Psoas muscle (tissue), 8 donors: ENCODE data around the gene PRAC2. TPM values are rescaled to one million over a fixed set of nuclear protein-coding genes. Genes with fewer than 3 reads are reported as not detected.

ENCODE experiments used
- ATAC-seq, 4 donors: fragments of 200-7000 bp; cut with Tn5 transposase; one replicate each; pipeline ENCODE4 v1.9.1; 2020; ENCODE audit warnings: moderate library complexity in 3 of 4, mild to moderate bottlenecking in 2 of 4
- DNase-seq, 2 donors: peaks; one replicate each; pipeline ENCODE4 v3.0.0-alpha.2; 2020
- H3K27ac ChIP-seq: fragments of 200-600 bp; one replicate; pipeline ENCODE4 v1.8.0; 2022
- H3K27me3 ChIP-seq, 3 donors: fragments of 200-600 bp in 1 of 3; one replicate each; pipeline versions ENCODE4 v1.6.1 to v1.8.0; 2013 to 2022; ENCODE audit warnings: low read length in 2 of 3, mild to moderate bottlenecking in 2 of 3, moderate library complexity in 1 of 3; ENCODE audit not compliant: insufficient read depth in 3 of 3
- H3K36me3 ChIP-seq, 2 donors: fragments of 200-600 bp in 1 of 2; one replicate each; pipeline versions ENCODE4 v1.6.1 to v1.8.0; 2013 to 2022; ENCODE audit warnings: low read depth in 1 of 2, mild to moderate bottlenecking in 1 of 2, moderate library complexity in 1 of 2; ENCODE audit not compliant: insufficient read depth in 1 of 2
- H3K4me1 ChIP-seq: fragments of 200-600 bp; one replicate; pipeline ENCODE4 v1.8.0; 2022
- H3K4me3 ChIP-seq: fragments of 200-600 bp; one replicate; pipeline ENCODE4 v1.8.0; 2022; ENCODE audit warnings: mild to moderate bottlenecking
- H3K9me3 ChIP-seq: fragments of 200-600 bp; one replicate; pipeline ENCODE4 v1.8.0; 2022
- WGBS, 3 donors: extraction: QIAGEN DNeasy Blood & Tissue Kit; methylation state at CpG; one replicate each; pipeline versions ENCODE4 v1.1.6 to v1.1.7; 2013; 5-methylcytosine and 5-hydroxymethylcytosine counted together
- intact Hi-C, 2 donors: fragments of 100-400 bp; cut with DNase I; formaldehyde crosslinking; loops; one replicate each; pipeline versions ENCODE4 v1.11.0 to v1.14.2; 2022
- polyA plus RNA-seq, 3 donors: library from polyadenylated mRNA; stranded (reverse); fragments of 200-250 nt; gene quantifications; one replicate each; pipeline ENCODE4 v1.2.3, GENCODE V29; 2013
- total RNA-seq, 4 donors: library from RNA; stranded (reverse); fragmentation: NEBNext Ultra II Directional in 2 of 4; extraction: Animal tissue kit (Norgen Biotek cat#: 25700) in 2 of 4; gene quantifications; one replicate each; pipeline versions ENCODE4 v1.2.1 to v1.2.4, GENCODE V29; 2021 to 2023
- TF ChIP-seq, protein P1 (sequence below): fragments of 200-600 bp; IDR thresholded peaks from one replicate; pipeline ENCODE4 v1.8.0; 2022; ENCODE audit warnings: antibody characterized with exemption
- donor health status: healthy with polysubstance abuse.
- donor health status: DM: no; HTN: no; CAD: no; lungs with moderate emphysema.
- donor health status: Bipolar disorder and iron deficiency.
- donor health status: healthy.
- donor health status: DM: yes; HTN: yes; CAD: no.
- donor health status: DM: no; HTN: no; CAD: no.
- donor health status: DM: no; HTN: no; CAD: no.
- donor health status: DM: yes; HTN: yes; CAD: no.

The PRAC2 gene
- total and polyA plus RNA-seq, 7 donors, result not detected

DNA sequence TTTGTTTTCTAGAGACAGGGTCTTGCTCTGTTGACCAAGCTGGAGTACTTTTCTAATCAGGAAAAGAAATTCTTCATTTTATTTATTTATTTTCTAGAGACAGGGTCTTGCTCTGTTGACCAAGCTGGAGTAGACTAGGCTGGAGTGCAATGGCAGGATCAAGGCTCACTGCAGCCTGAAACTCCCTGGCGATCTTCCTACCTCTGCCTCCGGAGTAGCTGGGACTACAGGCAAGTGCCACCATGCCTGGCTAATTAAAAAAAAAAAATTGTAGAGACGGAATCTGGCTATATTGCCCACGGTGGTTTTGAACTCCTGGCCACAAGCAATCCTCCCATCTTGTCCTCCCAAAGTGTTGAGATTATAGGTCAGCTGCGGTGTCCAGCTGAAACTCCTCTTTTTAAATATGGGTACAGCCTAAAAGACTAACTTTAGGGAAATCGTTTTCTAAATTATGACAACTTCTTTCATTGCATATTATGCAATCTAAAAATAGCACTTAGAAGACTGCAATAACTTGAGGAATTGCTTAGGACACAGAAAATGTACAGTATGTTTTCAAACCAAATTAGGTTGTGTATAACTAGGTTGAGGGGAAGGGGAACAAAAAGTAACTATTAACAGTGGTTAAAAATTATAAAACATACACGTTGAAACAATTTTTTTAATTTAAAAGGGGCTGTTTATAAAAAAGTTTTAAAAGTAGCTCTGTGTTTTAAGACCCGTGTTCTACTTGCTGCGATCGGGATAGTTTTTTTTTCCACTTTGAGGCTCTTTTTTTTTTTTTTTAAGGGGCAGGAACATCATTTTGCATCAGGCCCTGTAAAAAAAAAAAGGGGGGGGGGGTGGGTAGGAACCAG is 5.4 kb upstream of the PRAC2 start:
- Histone ChIP-seq H3K27me3 (peaks cover 11 to 99% (median 44%) of the 10 kb centered on the region in 3 donors), H3K27ac (no peak overlapping the region), H3K36me3 (no peaks in the 10 kb centered on the region), H3K9me3 (no peaks in the 10 kb centered on the region), H3K4me1 (peaks cover 3% of the 10 kb centered on the region), H3K4me3 (no peak overlapping the region)
- DNase-seq (no peak), ATAC-seq (no peak)
- intact Hi-C loops, result no loop called here
- TF ChIP-seq, protein P1, sequence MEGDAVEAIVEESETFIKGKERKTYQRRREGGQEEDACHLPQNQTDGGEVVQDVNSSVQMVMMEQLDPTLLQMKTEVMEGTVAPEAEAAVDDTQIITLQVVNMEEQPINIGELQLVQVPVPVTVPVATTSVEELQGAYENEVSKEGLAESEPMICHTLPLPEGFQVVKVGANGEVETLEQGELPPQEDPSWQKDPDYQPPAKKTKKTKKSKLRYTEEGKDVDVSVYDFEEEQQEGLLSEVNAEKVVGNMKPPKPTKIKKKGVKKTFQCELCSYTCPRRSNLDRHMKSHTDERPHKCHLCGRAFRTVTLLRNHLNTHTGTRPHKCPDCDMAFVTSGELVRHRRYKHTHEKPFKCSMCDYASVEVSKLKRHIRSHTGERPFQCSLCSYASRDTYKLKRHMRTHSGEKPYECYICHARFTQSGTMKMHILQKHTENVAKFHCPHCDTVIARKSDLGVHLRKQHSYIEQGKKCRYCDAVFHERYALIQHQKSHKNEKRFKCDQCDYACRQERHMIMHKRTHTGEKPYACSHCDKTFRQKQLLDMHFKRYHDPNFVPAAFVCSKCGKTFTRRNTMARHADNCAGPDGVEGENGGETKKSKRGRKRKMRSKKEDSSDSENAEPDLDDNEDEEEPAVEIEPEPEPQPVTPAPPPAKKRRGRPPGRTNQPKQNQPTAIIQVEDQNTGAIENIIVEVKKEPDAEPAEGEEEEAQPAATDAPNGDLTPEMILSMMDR, result no peak
- 11 to 16% (median 13%) methylated on average over 10 of the region's 10 CpGs for WGBS, 3 donors

DNA sequence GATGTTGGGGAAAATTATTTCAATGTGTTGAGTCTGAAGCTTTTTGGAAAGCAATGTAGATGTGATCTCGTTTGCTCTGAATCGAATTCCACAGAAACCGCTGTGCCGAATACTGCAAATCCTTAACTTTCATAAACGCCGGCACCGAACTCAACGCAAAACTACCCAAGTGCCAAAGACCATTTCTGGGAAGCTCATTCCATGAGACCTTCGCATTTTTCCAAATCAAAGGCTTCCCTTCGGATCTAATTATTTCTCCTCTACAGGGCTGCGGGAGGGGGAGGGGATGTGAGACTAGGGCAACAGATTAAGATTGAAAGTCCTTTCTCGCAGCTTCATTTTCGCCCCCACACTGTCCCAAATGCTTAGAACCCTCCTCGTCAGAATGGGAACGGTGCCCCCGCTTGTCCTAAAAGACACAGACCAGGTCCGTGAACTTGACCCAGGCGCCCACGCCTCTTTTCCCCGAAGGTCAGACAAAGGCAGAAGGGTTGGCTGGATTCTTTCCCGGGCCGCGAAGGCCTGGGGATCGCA is 4.7 kb upstream of the PRAC2 start:
- H3K27ac ChIP-seq, result no peak overlapping the region
- H3K4me1 ChIP-seq, result peaks cover 3% of the 10 kb centered on the region
- no peak for ATAC-seq
- WGBS, 3 donors, result 14 to 20% (median 19%) methylated on average over 24 of the region's 24 CpGs
- peaks cover 11 to 99% (median 46%) of the 10 kb centered on the region in 3 donors for H3K27me3 ChIP-seq
- no peak for DNase-seq
- H3K4me3 ChIP-seq, result no peak overlapping the region
- intact Hi-C loops, result no loop called here
- H3K36me3 ChIP-seq, result no peaks in the 10 kb centered on the region
- no peaks in the 10 kb centered on the region for H3K9me3 ChIP-seq
- TF ChIP-seq, protein P1, result no peak

DNA sequence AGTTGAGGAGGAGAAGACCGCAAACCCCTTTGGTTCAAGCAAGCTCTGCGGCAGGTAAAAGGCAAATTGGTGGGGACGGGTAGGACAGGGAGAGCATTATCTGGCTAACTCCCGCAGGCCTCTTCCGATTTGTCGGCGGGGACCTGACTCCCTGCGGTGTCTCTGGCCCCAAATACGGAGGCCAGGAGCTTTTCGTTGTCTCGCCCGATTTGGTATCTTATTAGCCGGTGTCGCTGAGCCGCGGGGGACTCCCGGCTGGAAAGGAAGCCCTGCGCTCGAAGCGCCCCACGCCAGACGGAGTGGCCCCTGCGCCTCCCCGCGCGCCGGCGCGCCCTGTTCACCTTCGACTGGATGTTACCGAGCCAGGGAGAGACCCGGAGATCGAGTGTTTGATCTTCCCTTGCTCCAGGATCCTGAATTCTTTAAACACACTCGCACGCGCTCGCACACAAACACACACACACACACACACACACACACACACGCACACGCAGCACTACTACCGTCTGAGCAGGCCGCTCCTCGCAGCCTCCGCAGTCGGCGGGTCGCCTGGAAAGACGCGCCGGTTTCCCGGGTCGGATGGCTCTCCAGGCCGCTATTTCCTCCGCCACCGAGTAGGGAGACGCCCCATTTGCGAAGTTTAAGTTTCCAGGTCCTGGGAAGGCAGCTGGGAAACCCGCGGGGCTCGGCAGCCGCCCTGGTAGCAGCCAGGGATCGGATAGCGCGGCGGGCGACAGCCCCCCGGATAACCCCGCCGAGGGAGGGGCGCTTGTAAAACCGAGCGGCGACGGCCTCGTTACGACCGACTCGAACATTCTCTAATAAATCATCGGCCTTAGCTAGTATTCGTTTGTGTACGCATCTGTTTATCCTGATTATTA is 4.0 kb upstream of the PRAC2 start:
- 3 to 6% (median 4%) methylated on average over 80 of the region's 80 CpGs for WGBS, 3 donors

DNA sequence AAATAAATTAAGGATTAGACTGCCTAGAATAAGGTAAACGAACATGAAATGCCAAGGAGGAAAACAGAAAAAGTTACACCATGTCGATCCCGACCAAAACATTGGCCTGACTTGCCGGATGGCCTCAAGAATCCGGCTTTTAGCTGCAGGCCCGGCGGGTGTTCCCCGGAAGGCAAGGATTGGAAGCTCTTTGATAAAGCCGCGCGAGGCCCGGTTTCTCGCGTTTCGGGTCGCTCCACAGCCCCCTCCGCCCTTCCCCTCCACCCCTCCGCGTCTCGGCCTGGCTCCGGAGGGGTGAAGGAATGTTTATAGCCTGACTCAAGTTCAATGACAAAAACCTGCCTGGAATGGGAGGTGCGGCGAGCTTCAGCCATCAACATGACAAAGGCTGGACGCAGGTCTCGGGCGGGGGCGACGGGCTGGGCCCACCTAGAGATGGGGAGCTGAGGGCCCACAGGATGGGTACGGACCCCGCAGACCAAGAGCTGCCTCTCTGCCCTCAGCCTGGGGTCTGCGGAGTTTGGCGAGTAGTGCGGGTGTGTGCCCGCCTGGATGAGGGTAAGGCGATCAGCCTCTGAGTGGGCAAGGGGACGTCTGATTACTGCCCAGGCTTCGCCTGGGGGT is 3.2 kb upstream of the PRAC2 start:
- DNase-seq, result no peak
- Histone ChIP-seq H3K4me3 (no peak overlapping the region), H3K36me3 (no peaks in the 10 kb centered on the region), H3K27me3 (peaks cover 11 to 99% (median 50%) of the 10 kb centered on the region in 3 donors), H3K9me3 (no peaks in the 10 kb centered on the region), H3K4me1 (peaks cover 12% of the 10 kb centered on the region), H3K27ac (no peak overlapping the region)
- ATAC-seq, result no peak
- intact Hi-C loops, result loop anchor here in 1 of 2 donors (5.0 kb wide), 1 partner anchor 73 kb away; no protein-coding TSS in a partner anchor
- TF ChIP-seq, protein P1, result no peak
- WGBS, 3 donors, result 11 to 16% (median 12%) methylated on average over 36 to 37 of the region's 37 CpGs

More for the DNA sequence above, 4.0 kb upstream of the PRAC2 start:
- Histone ChIP-seq H3K36me3 (no peaks in the 10 kb centered on the region), H3K27me3 (peaks cover 11 to 99% (median 49%) of the 10 kb centered on the region in 3 donors), H3K9me3 (no peaks in the 10 kb centered on the region), H3K27ac (no peak overlapping the region), H3K4me1 (peaks cover 9% of the 10 kb centered on the region), H3K4me3 (no peak overlapping the region)
- TF ChIP-seq, protein P1, result no peak
- ATAC-seq, result no peak
- DNase-seq, result no peak
- intact Hi-C loops, result no loop called here
